ENCODE measurements around the gene TFB2M.
"Not testable (repeated sequence)": the region's sequence is repeated elsewhere in the genome, so short reads cannot be mapped to it uniquely, and the experiment has no call there.

The TFB2M gene

DNA sequence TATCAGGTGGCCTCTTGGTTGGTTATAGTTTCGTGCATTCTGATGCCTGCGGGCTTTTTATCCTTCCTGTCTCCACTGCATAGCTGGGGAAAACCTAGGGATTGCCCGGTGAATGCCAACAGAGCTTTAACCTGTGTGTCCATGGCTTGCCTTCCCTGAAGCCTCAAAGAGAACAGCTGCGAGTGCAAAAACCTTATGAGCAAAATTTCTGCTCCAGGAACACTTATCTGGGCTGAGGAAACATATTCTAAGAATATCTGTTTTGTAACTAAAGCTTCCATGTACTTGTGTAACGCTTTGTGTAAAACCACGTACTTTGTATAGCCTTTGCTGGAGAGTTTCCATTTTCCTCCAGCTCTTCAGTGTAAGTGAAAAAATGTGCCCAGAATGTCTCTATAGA, 7.4 kb upstream of the TFB2M start:
- DNase-seq, result no peak
- H3K27ac ChIP-seq (ENCODE audit: insufficient read depth, low read length, poor library complexity, severe bottlenecking), result peak overlapping the region; percentile 12

DNA sequence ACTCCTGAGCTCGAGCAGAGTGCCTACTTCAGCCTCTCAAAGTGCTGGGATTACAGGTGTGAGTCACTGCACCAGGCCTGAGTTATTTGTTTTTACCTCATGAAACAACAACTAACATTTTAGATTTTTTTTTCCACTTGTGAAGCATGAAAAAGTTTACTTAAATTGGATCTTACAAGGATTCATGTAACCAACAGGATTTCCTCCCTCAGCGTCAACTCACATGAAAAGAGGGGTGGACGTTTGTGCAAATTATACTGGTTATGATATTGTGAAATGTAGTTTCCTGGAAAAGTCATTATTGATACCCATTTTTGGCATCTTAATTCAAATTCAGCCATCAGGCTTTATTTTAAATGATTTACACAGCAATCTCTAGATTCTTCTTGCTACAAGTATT, 6.7 kb upstream of the TFB2M start:
- H3K9me3 ChIP-seq (ENCODE audit: control insufficient read depth, low read length), result no peaks in the 10 kb centered on the region
- no peaks in the 10 kb centered on the region for H3K36me3 ChIP-seq (ENCODE audit: control insufficient read depth, insufficient read depth, low read length)
- H3K27ac ChIP-seq (ENCODE audit: insufficient read depth, low read length, poor library complexity, severe bottlenecking), result peak overlapping the region; percentile 16
- no peak for DNase-seq
- no peaks in the 10 kb centered on the region for H3K27me3 ChIP-seq (replicated peaks; ENCODE audit: control insufficient read depth, insufficient read depth, low read length, poor library complexity, severe bottlenecking)
- no peak overlapping the region for H3K4me3 ChIP-seq (ENCODE audit: insufficient read depth, low read depth, low read length, poor library complexity, severe bottlenecking)
- peaks cover 43% of the 10 kb centered on the region for H3K4me1 ChIP-seq (ENCODE audit: control insufficient read depth, insufficient read depth, low read length, poor library complexity, severe bottlenecking)

More for the DNA sequence above, 7.4 kb upstream of the TFB2M start:
- Histone ChIP-seq H3K4me3 (ENCODE audit: insufficient read depth, low read depth, low read length, poor library complexity, severe bottlenecking) (no peak overlapping the region), H3K9me3 (ENCODE audit: control insufficient read depth, low read length) (no peaks in the 10 kb centered on the region), H3K4me1 (ENCODE audit: control insufficient read depth, insufficient read depth, low read length, poor library complexity, severe bottlenecking) (peaks cover 40% of the 10 kb centered on the region), H3K36me3 (ENCODE audit: control insufficient read depth, insufficient read depth, low read length) (no peaks in the 10 kb centered on the region), H3K27me3 (replicated peaks; ENCODE audit: control insufficient read depth, insufficient read depth, low read length, poor library complexity, severe bottlenecking) (no peaks in the 10 kb centered on the region)

DNA sequence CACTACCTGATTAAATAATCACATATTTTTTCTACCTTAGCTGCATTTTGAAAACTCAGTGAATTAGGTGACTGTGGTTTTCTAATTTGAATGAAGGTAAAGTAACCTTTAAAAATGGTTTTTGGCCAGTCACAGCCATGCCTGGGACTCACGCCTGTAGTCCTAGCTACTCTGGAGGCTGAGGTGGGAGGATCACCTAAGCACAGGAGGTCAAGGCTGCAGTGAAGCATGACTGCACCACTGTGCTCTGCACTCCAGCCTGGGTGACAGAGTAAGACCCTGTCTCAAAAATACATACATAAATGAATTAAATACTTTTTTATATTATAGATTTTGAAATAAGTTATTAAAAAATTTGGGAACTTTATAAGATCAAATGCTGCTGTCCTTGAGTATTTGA, 5.9 kb upstream of the TFB2M start:
- peak overlapping the region; percentile 14 for H3K4me3 ChIP-seq (ENCODE audit: insufficient read depth, low read depth, low read length, poor library complexity, severe bottlenecking)
- no peaks in the 10 kb centered on the region for H3K36me3 ChIP-seq (ENCODE audit: control insufficient read depth, insufficient read depth, low read length)
- peak overlapping the region; percentile 76 for H3K27ac ChIP-seq (ENCODE audit: insufficient read depth, low read length, poor library complexity, severe bottlenecking)
- H3K9me3 ChIP-seq (ENCODE audit: control insufficient read depth, low read length), result no peaks in the 10 kb centered on the region
- no peaks in the 10 kb centered on the region for H3K27me3 ChIP-seq (replicated peaks; ENCODE audit: control insufficient read depth, insufficient read depth, low read length, poor library complexity, severe bottlenecking)
- DNase-seq, result no peak
- peaks cover 43% of the 10 kb centered on the region for H3K4me1 ChIP-seq (ENCODE audit: control insufficient read depth, insufficient read depth, low read length, poor library complexity, severe bottlenecking)

DNA sequence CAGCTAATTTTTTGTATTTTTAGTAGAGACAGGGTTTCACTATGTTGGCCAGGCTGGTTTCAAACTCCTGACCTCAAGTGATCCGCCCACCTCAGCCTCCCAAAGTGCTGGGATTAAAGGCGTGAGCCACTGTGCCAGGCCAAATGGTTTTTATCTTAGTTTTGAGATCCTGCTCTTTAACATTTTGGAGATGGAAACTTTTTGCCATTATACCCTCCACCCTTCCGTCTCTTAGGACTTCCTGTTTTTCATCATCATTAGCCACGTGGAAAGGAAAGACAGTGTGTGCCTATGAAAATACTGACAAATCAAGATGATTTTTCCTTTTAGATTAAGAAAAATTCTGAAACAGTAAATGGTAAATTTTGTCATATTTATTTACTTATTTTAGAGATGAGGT, 5.2 kb upstream of the TFB2M start:
- peak overlapping the region; percentile 76 for H3K27ac ChIP-seq (ENCODE audit: insufficient read depth, low read length, poor library complexity, severe bottlenecking)

DNA sequence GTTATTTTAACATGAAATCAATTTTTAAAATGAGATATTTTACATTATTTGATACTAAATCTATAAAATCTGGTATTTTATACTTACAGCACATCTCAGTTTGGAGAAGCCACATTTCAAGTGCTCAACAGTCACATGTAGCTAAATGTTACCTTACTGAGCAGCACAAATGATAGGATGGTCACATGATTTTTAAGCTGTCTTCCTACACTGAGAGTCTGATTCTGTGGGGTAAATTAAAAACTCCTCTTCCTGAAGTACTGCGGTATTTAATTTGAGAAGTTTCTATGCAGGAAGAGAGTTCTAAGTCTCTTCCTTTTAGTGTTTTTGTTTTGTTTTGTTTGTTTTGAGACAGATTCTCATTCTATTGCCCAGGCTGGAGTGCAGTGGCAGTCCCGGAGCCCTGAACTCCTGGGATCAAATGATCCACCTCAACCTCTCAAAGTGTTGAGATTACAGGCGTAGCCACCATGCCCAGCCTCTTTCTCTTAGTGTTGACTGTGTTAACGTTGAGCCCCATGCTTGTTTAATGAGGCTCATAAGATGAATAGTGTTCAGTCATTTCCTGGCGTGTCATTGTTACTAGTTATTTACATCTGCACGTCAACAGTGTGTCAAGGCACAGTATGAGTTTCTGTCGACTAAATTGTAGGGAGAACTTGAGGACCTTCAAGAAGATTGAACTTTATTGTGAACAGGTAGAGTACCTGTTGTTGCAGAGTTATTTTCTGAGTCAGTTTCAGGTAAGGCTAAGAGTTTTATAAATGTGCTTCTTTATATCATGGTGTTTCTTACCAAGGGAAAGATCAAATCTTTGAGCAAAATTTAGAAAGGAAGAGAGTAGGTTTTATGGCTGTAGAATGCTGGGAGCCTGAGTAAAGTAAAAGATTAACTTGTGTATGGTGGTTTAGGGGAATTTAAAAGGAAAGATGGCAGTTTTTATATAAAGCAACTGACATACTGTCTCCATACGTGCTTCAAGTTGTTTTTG, 3.5 kb upstream of the TFB2M start:
- H3K27me3 ChIP-seq (replicated peaks; ENCODE audit: control insufficient read depth, insufficient read depth, low read length, poor library complexity, severe bottlenecking), result no peaks in the 10 kb centered on the region
- H3K36me3 ChIP-seq (ENCODE audit: control insufficient read depth, insufficient read depth, low read length), result no peaks in the 10 kb centered on the region
- peak overlapping the region; percentile 76 for H3K27ac ChIP-seq (ENCODE audit: insufficient read depth, low read length, poor library complexity, severe bottlenecking)
- DNase-seq, result peak in 1 of 3 donors; percentile 17
- peaks cover 53% of the 10 kb centered on the region for H3K4me1 ChIP-seq (ENCODE audit: control insufficient read depth, insufficient read depth, low read length, poor library complexity, severe bottlenecking)
- H3K4me3 ChIP-seq (ENCODE audit: insufficient read depth, low read depth, low read length, poor library complexity, severe bottlenecking), result peak overlapping the region; percentile 43
- no peaks in the 10 kb centered on the region for H3K9me3 ChIP-seq (ENCODE audit: control insufficient read depth, low read length)

More for the DNA sequence above, 5.2 kb upstream of the TFB2M start:
- H3K4me3 ChIP-seq (ENCODE audit: insufficient read depth, low read depth, low read length, poor library complexity, severe bottlenecking), result peak overlapping the region; percentile 14
- H3K27me3 ChIP-seq (replicated peaks; ENCODE audit: control insufficient read depth, insufficient read depth, low read length, poor library complexity, severe bottlenecking); H3K9me3 ChIP-seq (ENCODE audit: control insufficient read depth, low read length); H3K36me3 ChIP-seq (ENCODE audit: control insufficient read depth, insufficient read depth, low read length); DNase-seq: not testable (repeated sequence)
- peaks cover 43% of the 10 kb centered on the region for H3K4me1 ChIP-seq (ENCODE audit: control insufficient read depth, insufficient read depth, low read length, poor library complexity, severe bottlenecking)

DNA sequence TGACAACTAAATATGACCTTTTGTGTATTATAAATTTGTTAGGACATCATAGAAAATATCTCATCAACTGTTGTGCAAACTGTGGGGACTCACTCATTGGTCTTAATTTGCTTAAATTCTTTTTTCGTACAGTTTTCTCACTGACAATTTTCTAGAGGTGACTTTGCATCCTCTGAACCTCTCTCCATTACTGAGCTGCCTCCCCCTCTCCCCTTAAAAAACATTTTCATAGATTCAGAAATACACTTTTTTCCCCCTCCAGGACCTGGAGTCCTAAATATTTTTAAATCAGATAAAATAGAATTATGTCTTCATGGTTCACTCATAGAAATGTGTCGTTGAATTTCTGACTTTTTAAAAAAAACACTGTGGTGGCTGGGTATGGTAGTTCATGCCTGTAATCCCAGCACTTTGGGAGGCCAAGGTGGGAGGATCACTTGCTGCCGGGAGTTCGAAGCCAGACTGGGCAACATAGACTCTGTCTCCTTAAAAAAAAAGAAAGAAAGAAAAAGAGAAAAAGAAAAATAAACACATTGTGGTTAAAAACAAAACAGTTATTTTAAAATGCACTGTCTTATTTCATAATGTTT, 1.7 kb upstream of the TFB2M start:
- Histone ChIP-seq H3K4me1 (ENCODE audit: control insufficient read depth, insufficient read depth, low read length, poor library complexity, severe bottlenecking) (peaks cover 43% of the 10 kb centered on the region), H3K27me3 (replicated peaks; ENCODE audit: control insufficient read depth, insufficient read depth, low read length, poor library complexity, severe bottlenecking) (no peaks in the 10 kb centered on the region), H3K9me3 (ENCODE audit: control insufficient read depth, low read length) (no peaks in the 10 kb centered on the region), H3K4me3 (ENCODE audit: insufficient read depth, low read depth, low read length, poor library complexity, severe bottlenecking) (peak overlapping the region; percentile 94), H3K36me3 (ENCODE audit: control insufficient read depth, insufficient read depth, low read length) (no peaks in the 10 kb centered on the region), H3K27ac (ENCODE audit: insufficient read depth, low read length, poor library complexity, severe bottlenecking) (peak overlapping the region; percentile 88)
- no peak for DNase-seq

DNA sequence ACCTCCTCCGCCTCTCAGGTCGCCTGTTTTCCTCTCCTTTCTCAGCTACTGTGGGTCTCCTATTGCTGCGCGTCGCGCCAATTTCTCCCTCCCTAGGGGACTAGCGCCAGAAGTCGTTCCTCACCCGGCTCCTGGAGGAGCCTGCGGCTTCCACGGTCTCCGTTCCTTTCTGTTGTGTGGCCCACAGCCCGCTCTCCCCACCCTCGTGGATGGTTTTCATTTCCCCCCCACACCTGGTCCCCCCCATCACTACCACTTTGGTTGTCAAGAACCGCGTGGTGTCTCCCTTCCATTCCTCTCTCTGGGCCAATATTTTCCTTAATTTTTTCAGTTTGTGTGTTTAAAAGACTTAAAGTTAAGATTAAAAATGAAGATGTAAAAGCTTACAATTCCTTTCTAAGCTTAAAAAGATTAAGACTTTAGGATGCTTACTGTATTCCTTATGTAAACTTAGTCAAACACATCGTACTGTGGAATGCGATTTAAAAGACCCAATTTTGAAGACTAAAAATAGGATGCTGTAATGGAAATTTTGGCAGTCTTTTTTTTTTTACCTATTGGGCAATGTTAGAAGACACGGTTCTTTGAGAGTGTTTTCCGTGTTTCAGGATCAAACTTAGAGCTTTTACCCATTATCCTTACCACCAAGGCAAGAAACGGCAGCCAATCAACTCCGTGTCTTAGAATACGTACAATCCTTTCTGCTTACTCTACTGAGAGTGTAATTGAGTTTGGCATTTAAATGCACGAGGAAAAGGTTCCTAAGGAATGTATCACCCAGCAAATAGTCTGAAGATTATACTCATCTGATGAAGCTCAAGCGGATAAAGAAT, 968 bp upstream of the TFB2M start:
- DNase-seq, result peak in 1 of 3 donors; percentile 9
- Histone ChIP-seq H3K9me3 (ENCODE audit: control insufficient read depth, low read length) (no peaks in the 10 kb centered on the region), H3K4me3 (ENCODE audit: insufficient read depth, low read depth, low read length, poor library complexity, severe bottlenecking) (peak overlapping the region; percentile 94), H3K36me3 (ENCODE audit: control insufficient read depth, insufficient read depth, low read length) (peaks cover 3% of the 10 kb centered on the region), H3K4me1 (ENCODE audit: control insufficient read depth, insufficient read depth, low read length, poor library complexity, severe bottlenecking) (peaks cover 36% of the 10 kb centered on the region), H3K27ac (ENCODE audit: insufficient read depth, low read length, poor library complexity, severe bottlenecking) (peak overlapping the region; percentile 88), H3K27me3 (replicated peaks; ENCODE audit: control insufficient read depth, insufficient read depth, low read length, poor library complexity, severe bottlenecking) (no peaks in the 10 kb centered on the region)

DNA sequence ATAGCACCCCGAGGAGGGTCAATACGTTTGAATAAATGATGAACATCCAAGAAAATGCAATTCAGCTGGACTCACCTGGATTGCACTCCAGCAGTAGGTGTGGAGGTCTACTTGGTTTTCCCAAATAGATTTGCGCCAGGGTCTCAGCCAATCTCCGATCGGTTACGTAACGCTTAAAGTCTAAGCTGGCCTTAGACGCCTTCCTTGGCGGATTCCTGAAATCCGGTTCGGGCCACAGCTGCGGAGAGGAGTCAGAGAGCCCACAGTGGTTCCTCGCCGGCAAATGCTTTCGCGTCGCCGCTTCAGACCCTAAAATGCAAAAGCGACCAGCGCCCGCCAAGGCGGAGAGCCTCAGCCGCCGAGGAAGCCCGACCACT, 322 bp downstream of the TFB2M start:
- H3K36me3 ChIP-seq (ENCODE audit: control insufficient read depth, insufficient read depth, low read length), result peaks cover 4% of the 10 kb centered on the region
- H3K27me3 ChIP-seq (replicated peaks; ENCODE audit: control insufficient read depth, insufficient read depth, low read length, poor library complexity, severe bottlenecking), result no peaks in the 10 kb centered on the region
- peaks cover 26% of the 10 kb centered on the region for H3K4me1 ChIP-seq (ENCODE audit: control insufficient read depth, insufficient read depth, low read length, poor library complexity, severe bottlenecking)
- peak overlapping the region; percentile 94 for H3K4me3 ChIP-seq (ENCODE audit: insufficient read depth, low read depth, low read length, poor library complexity, severe bottlenecking)
- DNase-seq, result no peak
- H3K9me3 ChIP-seq (ENCODE audit: control insufficient read depth, low read length), result no peaks in the 10 kb centered on the region
- H3K27ac ChIP-seq (ENCODE audit: insufficient read depth, low read length, poor library complexity, severe bottlenecking), result peak overlapping the region; percentile 88

DNA sequence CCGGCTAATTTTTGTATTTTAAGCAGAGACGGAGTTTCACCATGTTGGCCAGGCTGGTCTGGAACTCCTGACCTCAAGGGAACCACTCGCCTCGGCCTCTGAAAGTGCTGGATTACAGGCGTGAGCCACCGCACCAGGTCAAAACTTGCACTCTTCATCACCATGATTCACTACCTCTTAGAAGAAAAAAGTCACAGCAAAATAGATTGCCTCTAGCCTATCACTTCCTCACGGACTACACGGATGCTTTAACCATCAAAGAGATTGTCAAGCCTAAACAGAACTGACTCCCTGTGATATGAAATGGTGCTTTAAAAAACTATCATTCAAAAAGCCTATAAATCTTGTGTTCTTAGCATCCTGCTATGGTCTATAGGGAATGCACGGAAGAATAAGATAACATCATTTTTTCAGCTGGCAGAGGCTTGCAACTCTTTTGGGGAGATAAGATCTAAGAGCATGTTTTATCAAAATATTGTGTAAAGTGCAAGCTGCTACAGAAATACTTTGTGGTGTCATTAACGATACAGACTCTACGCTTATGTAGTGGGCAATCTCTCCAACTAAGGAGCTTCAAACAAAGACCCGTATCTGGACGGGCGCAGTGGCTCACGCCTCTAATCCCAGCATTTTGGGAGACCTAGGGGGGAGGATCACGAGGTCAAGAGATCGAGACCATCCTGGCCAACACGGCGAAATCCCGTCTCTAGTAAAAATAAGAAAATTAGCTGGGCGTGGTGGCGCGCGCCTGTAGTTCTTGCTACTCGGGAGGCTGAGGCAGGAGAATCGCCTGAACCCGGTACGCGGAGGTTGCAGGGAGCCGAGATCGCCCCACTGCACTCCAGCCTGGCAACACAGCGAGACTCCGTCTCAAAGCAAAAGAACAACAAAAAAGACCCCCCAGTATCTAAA, 966 bp downstream of the TFB2M start:
- no peak for DNase-seq
- Histone ChIP-seq H3K27me3 (replicated peaks; ENCODE audit: control insufficient read depth, insufficient read depth, low read length, poor library complexity, severe bottlenecking) (no peaks in the 10 kb centered on the region), H3K9me3 (ENCODE audit: control insufficient read depth, low read length) (no peaks in the 10 kb centered on the region), H3K36me3 (ENCODE audit: control insufficient read depth, insufficient read depth, low read length) (peaks cover 9% of the 10 kb centered on the region), H3K4me3 (ENCODE audit: insufficient read depth, low read depth, low read length, poor library complexity, severe bottlenecking) (peak overlapping the region; percentile 94), H3K4me1 (ENCODE audit: control insufficient read depth, insufficient read depth, low read length, poor library complexity, severe bottlenecking) (peaks cover 19% of the 10 kb centered on the region), H3K27ac (ENCODE audit: insufficient read depth, low read length, poor library complexity, severe bottlenecking) (peak overlapping the region; percentile 88)

All from effector memory CD4-positive, alpha-beta T cell (primary cell).